NCI-H2171 (cell line): ENCODE measurements around the gene LGALS7.
A peak's percentile ranks its signal among the peaks of the same experiment; 100 is the strongest.

Source experiments
- DNase-seq: peaks from one replicate; lab custom pipeline; 2025; lab: John Stamatoyannopoulos, UW

The LGALS7 gene

DNA sequence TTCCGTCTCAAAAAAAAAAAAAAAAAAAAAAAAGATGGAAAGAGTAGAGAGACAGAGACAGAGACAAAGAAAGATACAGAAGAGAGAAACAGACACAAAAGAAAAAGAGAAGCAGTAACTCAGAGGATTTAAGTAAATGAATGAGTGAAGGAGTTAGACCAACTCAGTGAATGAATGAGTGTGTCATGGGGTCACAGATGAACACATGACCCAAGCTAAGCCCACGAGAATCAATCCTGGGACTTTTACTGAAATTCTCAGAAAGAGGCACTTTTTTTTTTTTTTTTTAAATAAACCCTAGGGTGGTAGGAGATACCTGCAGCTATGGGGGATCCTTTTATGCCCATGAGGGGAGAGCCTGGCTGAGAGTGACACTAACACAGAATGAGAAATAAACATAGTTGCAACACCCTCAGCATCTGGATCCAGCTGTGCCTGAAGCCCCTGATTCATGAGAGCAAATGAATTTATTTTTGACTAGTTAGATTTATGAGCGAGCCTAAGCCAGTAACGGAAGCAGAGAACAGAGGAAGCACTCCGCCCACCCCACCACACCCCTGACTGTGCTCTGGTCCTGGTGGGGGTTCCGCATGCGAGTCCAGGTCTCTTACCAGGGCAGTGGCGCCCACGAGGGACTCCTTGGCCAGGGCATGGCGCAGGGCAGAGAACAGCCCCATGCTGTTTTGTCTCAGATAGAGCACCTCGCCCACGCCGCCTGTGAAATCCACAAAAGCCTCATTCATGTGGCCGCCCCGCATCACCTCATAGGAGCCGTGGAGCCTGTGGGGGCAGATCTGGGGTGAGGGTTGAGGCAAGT lies 33.7 kb downstream of the LGALS7 start:
- no peak for DNase-seq

DNA sequence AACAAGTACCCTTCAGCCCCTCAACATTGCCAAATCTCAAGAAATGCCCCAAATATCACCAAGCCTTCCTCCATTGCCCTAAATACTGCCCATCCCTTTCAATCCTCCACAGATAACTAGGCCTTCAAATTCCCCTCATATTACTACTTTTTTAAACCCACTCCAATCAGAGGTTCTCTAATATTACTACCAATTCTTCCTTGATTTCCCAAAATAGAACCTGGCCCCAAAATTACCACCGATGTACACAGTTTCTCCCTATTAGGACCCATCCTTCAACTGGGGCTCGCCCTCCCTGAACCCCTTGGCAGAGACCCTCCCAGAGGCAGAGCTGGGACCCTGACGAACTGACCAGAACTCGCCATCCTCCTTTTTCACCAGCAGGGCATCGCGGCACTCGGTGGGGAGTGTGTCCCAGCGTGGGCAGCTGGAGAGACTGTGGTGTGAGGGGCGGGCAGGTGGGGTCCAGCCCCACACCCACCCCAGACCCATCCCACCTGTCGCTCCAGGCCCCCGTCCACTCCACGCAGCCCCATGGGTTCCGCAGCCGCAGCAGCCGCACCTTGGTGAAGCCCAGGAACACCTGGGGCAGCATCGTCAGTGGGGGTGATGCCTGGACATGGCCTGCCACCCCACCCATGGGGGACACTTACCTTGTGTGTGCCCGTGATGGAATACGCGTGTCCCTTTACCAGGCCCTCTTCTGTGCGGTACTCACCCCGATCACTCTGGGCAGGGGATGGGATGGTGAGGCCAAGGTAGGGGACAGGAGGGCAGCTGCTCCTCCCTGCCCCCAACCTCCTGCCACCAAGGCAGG lies 35.2 kb downstream of the LGALS7 start:
- DNase-seq: no peak

DNA sequence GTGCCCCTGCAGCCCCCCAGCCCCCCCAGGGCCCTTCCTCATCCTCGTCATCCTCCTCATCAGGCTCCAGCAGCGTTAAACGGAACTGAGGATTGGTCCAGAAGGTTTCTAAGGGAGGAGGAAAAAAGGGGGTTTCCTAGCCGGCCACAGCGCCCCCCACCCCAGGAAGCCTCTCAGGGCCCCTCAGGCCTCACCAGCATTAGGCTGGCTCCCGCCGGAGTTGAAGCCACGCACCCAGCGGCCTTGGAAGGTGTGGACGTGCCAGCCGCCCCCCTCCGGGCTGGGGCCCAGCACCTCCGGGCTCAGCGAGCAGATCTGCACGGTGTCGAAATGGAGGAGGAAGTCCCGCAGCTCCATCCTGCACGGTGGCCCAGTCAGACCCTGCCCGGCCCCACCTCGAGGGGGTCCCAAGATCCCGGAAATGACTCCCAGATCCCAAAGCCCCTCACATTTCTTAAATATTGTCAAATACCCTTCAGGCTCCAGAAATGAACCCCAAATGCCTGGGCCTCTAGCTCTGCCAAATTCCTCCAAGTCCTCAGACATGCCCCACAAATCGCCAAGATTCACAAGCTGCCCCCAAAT lies 35.9 kb downstream of the LGALS7 start:
- DNase-seq: no peak

DNA sequence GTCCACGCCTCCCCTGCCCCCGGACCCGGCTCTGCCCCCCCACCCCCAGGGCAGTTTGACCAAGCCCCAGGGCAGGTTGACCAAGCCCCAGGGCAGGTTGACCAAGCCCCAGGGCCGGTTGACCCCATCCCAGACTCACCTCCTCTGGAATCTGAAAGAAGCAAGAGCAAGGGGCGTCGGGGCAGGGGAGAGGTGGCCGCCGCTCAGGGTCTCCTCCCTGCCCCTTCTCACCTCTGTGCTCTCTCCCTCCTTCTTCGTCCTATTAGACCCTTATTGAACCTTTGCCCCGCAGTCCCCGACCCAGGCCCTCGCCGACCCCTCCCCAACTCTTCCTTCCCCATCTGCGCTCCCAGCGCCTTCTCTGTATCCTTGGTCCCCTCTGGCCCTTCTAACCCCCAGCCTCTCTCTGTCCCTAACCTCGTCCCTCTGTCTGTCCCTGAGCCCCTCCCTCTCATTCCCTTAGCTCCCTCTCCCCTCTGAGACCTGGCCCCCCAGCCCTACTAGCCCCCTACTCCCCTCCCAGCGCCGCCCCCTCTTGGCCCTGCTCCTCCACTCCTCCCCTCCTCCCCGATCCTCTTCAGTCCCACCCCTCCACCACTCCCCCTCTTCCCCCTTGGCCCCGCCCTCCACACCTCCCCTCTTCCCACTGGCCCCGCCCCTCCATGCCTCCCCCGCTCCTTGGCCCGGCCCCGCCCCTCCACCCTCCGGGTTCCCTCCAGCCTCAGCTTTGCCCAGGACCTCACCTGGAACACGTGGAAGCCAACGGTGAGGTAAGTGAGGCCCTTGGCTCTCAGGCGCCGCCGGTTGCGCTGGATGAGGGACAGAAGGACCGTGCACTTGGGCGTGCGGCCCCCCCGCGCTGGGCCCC lies 36.7 kb downstream of the LGALS7 start:
- peak; percentile 65 for DNase-seq

DNA sequence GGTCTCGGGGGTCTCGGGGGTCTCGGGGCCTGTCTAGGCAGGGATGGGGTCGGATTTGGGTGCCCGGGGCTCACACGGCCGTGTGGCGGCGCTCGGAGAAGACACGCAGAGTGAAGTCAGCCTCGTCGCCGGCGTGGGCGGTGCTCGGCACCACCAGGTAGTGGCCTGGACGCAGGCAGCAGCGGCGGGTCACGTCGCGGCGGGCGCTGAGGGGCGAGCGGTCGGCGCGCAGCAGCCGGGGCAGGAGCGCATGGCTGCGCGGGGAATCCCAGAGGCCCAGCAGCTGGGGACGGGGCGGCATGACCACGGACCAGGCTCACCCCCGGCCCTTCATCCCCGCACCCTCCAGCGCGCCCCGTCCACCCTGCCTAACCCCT lies 37.3 kb downstream of the LGALS7 start:
- DNase-seq: peak; percentile 35

DNA sequence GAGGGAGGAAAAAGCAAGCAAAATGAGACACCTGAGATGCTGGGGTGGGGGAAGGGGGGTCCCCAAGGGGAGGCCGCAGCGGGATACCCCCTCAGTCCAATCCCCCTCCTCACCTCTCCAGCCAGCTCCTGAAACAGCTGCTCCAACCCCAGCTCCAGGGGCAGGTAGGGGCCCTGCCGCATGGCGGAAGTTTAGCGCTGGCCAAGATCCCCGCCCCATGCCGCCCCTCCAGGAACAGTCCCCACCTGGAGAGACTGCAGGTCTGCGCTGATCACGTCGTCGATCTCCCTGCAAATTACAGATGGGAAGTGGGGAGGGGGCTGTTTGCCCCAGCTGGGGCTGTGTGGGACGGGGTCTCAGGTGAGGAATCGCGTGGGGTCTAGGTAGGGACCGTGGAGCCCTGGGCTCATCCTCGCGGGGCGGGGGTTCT lies 38.0 kb downstream of the LGALS7 start:
- peak; percentile 60 for DNase-seq

DNA sequence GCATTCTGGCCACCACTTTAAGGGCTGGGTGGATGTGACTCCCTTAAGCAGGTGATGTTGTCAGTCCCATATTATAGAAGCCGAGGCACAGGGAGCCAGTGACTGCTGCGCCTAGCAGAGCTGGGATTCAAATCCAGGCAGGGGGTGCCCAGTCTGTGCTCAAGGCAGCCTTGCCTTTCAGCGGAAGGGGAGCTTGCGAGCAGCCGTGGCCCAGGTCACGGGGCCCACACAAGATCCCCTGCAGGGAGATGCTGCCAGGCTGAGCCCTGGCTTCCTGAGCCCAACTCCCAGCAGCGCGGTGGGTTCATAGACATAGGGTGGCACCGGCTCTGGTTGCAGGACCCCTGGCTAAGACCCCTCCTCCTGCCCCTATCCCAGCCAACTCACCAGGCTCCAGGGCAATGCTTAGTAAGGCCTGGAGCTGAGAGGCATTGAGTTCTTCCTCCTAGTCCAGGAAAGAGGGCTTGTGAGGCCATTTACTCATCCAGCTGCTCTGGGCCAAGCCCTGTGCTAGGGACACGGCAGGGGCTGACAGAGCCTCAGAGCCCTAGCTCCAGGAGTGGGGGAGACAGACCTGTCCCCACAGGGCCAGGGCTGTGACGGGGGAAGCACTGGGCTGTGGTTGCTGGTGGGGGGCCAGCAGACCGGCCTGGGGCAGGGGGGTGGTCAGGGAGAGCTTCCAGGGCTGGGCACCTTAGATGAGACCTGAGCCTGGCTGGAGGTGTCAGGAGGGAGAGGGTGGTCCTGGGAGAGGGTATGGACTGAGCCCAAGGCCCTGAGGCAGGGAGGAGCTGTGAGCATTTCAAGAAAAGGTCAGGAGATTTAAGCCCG lies 38.7 kb downstream of the LGALS7 start:
- no peak for DNase-seq

DNA sequence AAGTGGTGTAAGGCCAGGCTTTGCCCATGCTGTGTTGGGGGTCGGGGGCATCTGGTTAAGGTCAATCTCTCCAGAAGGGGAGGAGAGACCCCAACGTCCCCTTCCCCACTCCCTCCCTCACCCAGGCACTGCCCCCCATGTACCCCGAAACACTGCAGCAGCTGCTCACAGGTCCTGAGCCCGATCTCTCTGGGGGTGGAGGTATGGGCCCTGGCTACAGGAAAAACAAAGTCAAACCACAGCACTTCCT lies 39.2 kb downstream of the LGALS7 start:
- DNase-seq: no peak

DNA sequence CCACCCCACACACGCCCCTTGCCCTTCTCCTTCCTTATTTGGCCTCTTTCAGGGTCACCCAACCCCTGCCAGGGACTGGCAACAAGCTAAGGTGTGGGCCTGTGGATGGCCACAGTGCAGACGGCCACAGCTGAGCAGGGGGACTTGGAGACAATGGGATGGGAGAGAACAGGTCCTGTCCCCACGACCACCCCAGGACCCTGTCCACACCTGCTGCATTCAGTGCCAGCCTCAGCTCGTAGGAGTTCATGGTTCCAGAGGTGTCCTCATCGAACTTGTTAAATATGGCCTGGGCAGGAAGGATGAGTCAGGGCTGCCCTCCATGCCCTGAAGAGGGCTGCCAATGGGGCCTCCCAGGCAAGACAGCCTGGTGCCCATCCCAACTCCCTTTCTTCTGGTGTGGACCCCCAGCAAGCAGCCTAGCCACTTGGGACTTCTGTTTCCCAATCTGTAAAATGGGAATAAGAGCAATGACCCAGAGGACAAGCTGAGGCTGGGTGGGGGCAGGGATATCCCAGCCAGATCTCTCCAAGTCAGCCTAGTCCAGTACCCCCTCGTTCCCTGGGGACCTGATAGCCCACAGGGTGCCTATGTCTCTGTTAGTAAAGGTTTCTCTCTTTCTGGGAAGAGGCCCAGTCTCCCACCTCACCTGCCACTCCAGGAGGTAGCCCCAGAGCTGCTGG lies 39.7 kb downstream of the LGALS7 start:
- no peak for DNase-seq

DNA sequence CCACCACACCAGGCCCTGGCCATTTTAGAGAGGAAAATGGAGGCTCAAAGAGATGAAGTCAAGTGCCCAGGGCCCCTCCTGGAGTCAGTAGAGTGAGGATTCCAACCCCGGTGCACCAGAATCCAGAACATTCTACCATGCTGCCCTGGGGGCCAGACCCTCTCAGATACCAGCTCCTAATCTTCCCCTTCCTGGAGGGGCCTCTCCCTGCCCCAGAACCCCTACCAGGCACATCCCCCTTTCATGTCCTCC lies 40.1 kb downstream of the LGALS7 start:
- no peak for DNase-seq

DNA sequence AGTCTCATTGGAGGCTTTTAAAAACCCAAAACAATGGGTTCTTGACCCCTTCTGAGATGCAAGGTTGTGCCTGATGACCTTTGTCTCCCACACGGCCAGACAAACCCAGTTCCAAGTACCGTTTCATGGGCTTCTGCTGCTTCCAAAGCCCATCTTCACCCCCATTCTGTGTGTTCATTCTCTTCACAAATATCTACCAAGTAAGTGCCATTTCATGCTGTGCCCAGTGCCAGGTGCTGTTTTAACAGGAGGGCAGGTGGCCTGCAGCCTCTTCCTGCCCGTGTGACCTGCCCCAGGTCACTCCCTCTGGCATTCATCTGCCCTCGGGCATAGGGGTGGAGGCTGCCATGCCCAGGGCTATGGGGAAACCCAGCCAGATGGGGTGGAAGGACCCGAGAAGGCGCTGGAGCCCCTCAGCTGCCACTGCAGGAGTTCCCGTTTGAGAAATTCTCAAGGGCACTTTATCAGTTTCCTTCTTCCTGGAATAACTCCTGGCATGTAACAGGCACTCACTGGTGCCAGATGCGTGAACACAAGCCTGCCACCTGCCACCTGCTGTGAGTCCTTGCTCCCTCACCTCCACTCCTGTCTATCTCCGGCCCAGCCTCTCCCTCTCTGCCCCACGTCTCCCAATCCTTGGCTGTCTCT lies 41.5 kb downstream of the LGALS7 start:
- peak; percentile 67 for DNase-seq

DNA sequence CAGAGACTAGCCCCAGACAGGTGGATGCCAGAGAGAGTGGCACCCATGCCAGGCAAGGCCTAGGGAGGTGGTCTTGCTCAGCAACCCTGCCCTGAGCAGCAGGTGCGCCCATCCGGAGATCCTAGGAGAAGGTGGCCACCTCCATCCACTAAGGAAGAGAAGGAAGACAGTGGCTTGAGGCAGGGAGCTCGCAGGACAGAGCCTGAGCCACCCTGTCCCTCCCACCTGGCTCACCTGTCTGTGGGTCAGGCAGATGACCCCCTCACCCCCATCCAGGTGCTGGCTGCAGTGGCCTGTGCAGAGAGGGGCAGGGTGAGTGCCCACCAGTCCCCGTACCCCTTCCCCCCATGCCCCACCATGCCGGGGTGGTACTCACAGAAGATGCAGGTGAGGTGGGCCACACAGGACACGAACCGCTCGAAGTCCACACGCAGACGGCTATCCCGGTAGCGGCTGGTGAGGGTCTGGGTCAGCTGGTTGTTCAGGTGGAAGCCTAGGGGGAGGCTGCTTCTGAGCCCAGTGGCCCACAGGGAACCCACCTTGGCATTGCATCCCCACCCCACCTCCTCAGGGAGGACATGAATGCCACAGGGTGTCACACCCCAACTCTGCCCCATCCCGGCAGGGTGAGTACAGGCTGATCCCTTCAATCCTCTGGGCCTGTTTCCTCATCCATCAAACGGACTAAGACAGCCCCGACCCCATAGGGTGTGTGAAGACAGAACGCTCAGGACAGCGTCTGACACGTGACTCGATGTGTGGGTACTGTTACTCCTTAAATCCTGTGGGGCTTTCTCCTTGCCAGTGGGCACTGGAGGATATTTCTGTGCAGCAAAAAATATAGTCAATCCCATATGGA lies 42.4 kb downstream of the LGALS7 start:
- DNase-seq: no peak

DNA sequence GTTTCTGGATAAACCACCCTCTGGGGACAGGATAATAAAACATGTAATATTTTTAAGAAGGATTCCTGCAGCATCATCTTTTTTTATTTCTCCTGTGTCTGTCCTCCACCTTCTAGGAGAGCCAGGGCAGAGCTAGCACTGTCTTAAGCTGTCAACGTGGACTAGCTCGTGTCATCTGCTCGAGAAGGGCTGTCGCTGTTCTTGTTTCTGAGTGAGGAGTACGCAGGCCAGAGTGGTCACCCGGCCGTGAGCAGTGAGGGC lies 42.9 kb downstream of the LGALS7 start:
- DNase-seq: no peak

DNA sequence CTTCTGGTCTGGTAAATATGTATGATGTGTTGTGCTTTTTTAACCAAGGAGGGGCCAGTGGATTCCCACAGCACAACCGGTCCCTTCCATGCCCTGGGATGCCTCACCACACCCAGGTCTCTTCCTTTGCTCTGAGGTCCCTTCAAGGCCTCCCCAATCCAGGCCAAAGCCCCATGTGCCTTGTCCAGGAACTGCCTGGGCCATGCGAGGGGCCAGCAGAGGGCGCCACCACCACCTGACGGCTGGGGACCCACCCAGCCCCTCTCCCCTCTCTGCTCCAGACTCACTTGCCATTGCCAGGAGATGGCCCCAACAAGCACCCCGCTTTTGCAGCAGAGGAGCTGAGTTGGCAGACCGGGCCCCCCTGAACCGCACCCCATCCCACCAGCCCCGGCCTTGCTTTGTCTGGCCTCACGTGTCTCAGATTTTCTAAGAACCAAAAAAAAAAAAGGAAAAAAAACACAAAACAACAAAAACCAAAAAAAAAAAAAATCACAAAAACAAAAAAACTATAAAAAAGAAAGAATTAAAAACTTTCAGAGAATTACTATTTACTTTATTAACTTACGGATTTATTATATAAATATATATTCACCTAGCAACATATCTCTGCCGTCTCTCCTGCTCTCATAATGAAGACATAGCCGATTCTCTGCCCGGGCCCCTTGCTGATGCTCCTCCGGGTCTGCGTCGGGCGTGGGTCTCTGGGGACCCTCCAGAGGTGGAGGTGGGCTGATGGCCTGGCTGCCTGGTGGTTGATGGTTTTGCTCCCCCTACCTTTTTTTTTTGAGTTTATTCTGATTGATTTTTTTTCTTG lies 43.5 kb downstream of the LGALS7 start:
- peak; percentile 17 for DNase-seq

DNA sequence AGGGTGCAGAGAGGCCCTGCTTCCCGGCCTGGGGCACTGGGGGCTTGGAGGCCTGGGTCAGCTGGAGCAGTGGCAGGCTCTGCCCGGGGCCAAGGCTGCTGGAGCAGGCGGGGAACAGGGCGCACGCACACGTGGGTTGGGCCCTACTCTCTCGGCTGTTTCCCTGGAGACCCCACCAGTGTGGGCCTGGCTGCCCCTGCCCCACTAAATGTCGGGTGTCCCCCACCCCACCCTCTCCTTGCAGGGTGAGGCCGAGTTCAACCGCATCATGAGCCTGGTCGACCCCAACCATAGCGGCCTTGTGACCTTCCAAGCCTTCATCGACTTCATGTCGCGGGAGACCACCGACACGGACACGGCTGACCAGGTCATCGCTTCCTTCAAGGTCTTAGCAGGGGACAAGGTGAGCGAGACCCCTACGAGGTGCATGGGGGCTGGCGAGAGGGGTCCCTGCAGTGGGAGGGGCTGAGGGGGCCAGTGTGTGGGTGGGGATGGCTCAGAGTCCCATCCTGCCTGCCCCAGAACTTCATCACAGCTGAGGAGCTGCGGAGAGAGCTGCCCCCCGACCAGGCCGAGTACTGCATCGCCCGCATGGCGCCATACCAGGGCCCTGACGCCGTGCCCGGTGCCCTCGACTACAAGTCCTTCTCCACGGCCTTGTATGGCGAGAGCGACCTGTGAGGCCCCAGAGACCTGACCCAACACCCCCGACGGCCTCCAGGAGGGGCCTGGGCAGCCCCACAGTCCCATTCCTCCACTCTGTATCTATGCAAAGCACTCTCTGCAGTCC lies 44.4 kb downstream of the LGALS7 start:
- no peak for DNase-seq

DNA sequence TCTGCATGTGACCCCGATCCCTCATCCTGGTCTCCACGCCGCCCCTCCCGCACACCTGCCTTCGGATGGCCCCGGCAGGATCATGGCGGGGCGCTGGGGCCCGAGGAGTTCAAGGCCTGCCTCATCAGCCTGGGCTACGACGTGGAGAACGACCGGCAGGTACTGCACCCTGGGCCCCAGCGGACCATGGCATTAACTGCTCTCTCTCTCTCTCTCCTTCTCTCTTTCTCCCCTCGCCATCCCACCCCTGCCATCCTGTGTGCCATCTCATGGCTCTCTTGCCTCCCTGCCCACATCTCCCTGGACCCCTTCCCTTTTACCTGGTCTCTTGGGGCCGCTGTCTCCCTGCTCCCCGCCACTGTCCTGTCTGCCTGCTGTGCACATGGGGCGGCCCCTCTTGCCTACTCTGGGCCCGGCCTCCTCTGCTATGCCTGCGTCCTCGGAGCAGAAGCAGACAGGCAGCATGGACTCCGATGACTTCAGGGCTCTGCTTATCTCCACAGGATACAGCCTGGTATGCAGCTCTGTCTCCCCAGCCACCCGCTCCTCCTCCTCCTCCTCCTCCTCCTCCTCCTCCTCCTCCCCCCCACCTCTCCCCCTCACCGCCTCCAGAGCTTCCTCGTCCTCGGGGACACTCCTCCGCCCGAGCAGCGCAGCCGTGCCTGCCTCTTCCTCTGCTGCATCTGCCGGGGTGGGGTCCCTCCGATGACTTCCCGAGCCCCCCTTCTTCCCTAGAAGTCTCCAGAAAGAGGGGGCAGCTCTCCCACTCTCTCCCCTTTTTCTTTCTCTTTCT lies 45.3 kb downstream of the LGALS7 start:
- no peak for DNase-seq

DNA sequence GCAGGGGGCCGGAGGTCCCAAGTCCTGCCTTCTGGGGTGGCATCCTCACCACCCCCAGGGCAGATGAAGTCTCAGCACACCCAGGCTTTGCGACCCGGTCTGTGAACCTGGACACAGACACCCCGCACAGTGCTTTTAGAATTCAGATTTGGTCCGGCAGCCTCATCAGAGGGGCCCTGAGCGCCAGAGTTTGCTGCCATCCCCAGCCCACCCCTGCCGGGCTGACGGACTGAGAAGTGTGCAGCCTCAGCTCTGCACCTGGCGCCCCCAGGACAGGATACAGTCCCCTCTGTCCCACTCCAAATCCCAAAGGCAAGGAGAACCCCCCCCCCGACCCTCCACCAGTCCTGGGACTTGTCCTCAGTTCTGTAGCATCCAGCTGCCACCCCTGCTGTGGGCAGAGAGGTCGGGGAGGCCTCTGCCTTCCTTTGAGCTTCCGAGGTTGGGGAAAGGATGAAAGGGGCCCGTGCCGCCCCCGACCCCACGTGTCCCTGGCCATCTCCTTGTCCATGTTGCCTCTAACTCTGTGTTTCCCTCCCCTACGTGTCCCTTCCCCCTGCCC lies 45.9 kb downstream of the LGALS7 start:
- DNase-seq: no peak
